SK-N-SH (cell line): ENCODE data around the gene CAD. TPM values are rescaled to one million over a fixed set of nuclear protein-coding genes. Genes with fewer than 3 reads are reported as not detected.

Experiments
- CTCF ChIA-PET: fragments of 300-600, 350-600 bp; formaldehyde crosslinking; extraction: SDS; loops from one replicate; lab custom pipeline; 2021; lab: Yijun Ruan, JAX
- POLR2A ChIA-PET: fragments of 350-600 bp; sonication (Branson Sonifier 250); formaldehyde crosslinking; extraction: SDS; loops from one replicate; lab custom pipeline; 2020; ENCODE audit warnings: antibody characterized with exemption, inconsistent platforms; lab: Yijun Ruan, JAX
- DNase-seq: peaks from one replicate; pipeline ENCODE4 v3.0.0; 2012
- H2AFZ ChIP-seq: fragments of 200-600 bp; sonication (generic); 2 replicates; pipeline ENCODE4 v1.8.1; 2016; ENCODE audit warnings: antibody characterized with exemption, mild to moderate bottlenecking, low read depth
- H3F3A ChIP-seq: fragments of 200-600 bp; sonication (generic); replicated peaks from 2 replicates; pipeline ENCODE3; 2016; ENCODE audit warnings: antibody characterized with exemption, mild to moderate bottlenecking; ENCODE audit not compliant: insufficient read depth
- H3K27ac ChIP-seq, 2 experiments: fragments of 200-500 bp in 1 of 2; fragments of 200-600 bp in 1 of 2; sonication (Bioruptor generic) in 1 of 2; sonication (generic), shearing (Covaris generic) in 1 of 2; 2 replicates each; pipeline versions ENCODE4 v1.5.1 to v1.6.1; 2014 to 2016; ENCODE audit warnings: low read depth in 2 of 2, inconsistent platforms in 1 of 2, low read length in 1 of 2, mild to moderate bottlenecking in 1 of 2, mixed read lengths in 1 of 2
- H3K27me3 ChIP-seq: fragments of 200-600 bp; sonication (generic), shearing (Covaris generic); 2 replicates; pipeline ENCODE4 v1.6.1; 2016; ENCODE audit warnings: mixed run types; ENCODE audit not compliant: insufficient read depth
- H3K36me3 ChIP-seq, 2 experiments: fragments of 200-500 bp in 1 of 2; fragments of 200-600 bp in 1 of 2; sonication (Bioruptor generic) in 1 of 2; sonication (generic) in 1 of 2; replicated peaks in 1 of 2; 2 replicates each; pipeline versions ENCODE3 to v1.5.1; 2014 to 2016; ENCODE audit warnings: low read length in 1 of 2, mild to moderate bottlenecking in 1 of 2; ENCODE audit not compliant: insufficient read depth in 2 of 2, control insufficient read depth in 1 of 2
- H3K4me1 ChIP-seq, 2 experiments: fragments of 200-500 bp in 1 of 2; fragments of 200-600 bp in 1 of 2; sonication (Bioruptor generic) in 1 of 2; sonication (generic), shearing (Covaris generic) in 1 of 2; 2 replicates each; pipeline versions ENCODE4 v1.5.1 to v1.6.1; 2014 to 2016; ENCODE audit warnings: low read depth in 1 of 2, low read length in 1 of 2, mixed run types in 1 of 2; ENCODE audit not compliant: insufficient read depth in 2 of 2, control insufficient read depth in 1 of 2
- H3K4me2 ChIP-seq: fragments of 200-600 bp; sonication (generic), shearing (Covaris generic); 2 replicates; pipeline ENCODE4 v1.6.1; 2017; ENCODE audit warnings: mixed run types
- H3K4me3 ChIP-seq, 2 experiments: fragments of 200-500 bp in 1 of 2; fragments of 200-600 bp in 1 of 2; sonication (Bioruptor generic) in 1 of 2; sonication (generic), shearing (Covaris generic) in 1 of 2; 2 replicates each; pipeline versions ENCODE4 v1.5.1 to v1.8.1; 2014 to 2016; ENCODE audit warnings: low read depth in 2 of 2, inconsistent platforms in 1 of 2, low read length in 1 of 2, mild to moderate bottlenecking in 1 of 2, mixed read lengths in 1 of 2, moderate library complexity in 1 of 2
- H3K79me2 ChIP-seq: fragments of 200-600 bp; sonication (generic); 2 replicates; pipeline ENCODE4 v1.8.1; 2017; ENCODE audit warnings: mild to moderate bottlenecking; ENCODE audit not compliant: insufficient read depth
- H3K9ac ChIP-seq: fragments of 200-600 bp; sonication (generic); 2 replicates; pipeline ENCODE4 v1.6.1; 2017; ENCODE audit warnings: mixed run types
- H3K9me2 ChIP-seq: fragments of 200-600 bp; sonication (generic); 2 replicates; pipeline ENCODE4 v1.6.1; 2017; ENCODE audit warnings: mixed run types
- H3K9me3 ChIP-seq: fragments of 200-600 bp; sonication (generic); 2 replicates; pipeline ENCODE4 v1.6.1; 2017; ENCODE audit warnings: mixed run types, mild to moderate bottlenecking, moderate library complexity
- H4K20me1 ChIP-seq: fragments of 200-600 bp; sonication (generic); 2 replicates; pipeline ENCODE4 v1.6.1; 2017; ENCODE audit warnings: mild to moderate bottlenecking, mixed run types; ENCODE audit not compliant: insufficient read depth
- FOSL2 ChIP-seq: IDR thresholded peaks from 2 replicates; pipeline ENCODE4 v1.4.0; 2012; ENCODE audit warnings: low read depth, mild to moderate bottlenecking, moderate library complexity, borderline replicate concordance
- MEF2A ChIP-seq: IDR thresholded peaks from 2 replicates; pipeline ENCODE4 v1.4.0; 2012; ENCODE audit warnings: low read depth, borderline replicate concordance
- MXI1 ChIP-seq: IDR thresholded peaks from 2 replicates; pipeline ENCODE4 v1.6.1; 2012; ENCODE audit warnings: mild to moderate bottlenecking, low read depth, low read length, improper control_type of control experiment
- SIN3A ChIP-seq: IDR thresholded peaks from 2 replicates; pipeline ENCODE4 v1.6.1; 2012; ENCODE audit warnings: low read depth, mild to moderate bottlenecking, low read length, moderate library complexity, borderline replicate concordance
- SMC3 ChIP-seq: IDR thresholded peaks from 2 replicates; pipeline ENCODE4 v1.6.1; 2012; ENCODE audit warnings: low read depth, low read length, improper control_type of control experiment
- TAF1 ChIP-seq: IDR thresholded peaks from 2 replicates; pipeline ENCODE4 v1.6.1; 2012; ENCODE audit warnings: low read depth, mild to moderate bottlenecking, low read length, moderate library complexity, borderline replicate concordance
- YY1 ChIP-seq: IDR thresholded peaks from 2 replicates; pipeline ENCODE4 v1.4.0; 2012; ENCODE audit warnings: low read depth, mild to moderate bottlenecking
- WGBS: methylation state at CpG from one replicate; pipeline ENCODE4 v1.1.6; 2017; ENCODE audit warnings: low lambda C conversion rate; 5-methylcytosine and 5-hydroxymethylcytosine counted together
- polyA plus RNA-seq, 3 experiments: library from polyadenylated mRNA; depleted of rRNA; stranded (reverse); fragments of >200 nt; gene quantifications; 2 replicates each; pipeline ENCODE4 v1.2.3, GENCODE V29; 2012
- TF ChIP-seq, protein P1 (sequence below): IDR thresholded peaks from 2 replicates; pipeline ENCODE4 v1.4.0; 2012; ENCODE audit warnings: low read depth
- TF ChIP-seq, protein P2 (sequence below): IDR thresholded peaks from 2 replicates; pipeline ENCODE4 v1.4.0; 2012; ENCODE audit warnings: low read depth, borderline replicate concordance
- TF ChIP-seq, protein P3 (sequence below): fragments of 200-600 bp; sonication (generic); IDR thresholded peaks from 2 replicates; pipeline ENCODE4 v1.6.1; 2017; ENCODE audit warnings: antibody characterized with exemption, mild to moderate bottlenecking, moderate library complexity
- TF ChIP-seq, protein P4 (sequence below): fragments of 150-350 bp; IDR thresholded peaks from 2 replicates; pipeline ENCODE4 v1.6.1; 2016; ENCODE audit warnings: mild to moderate bottlenecking, low read depth, low read length
- TF ChIP-seq, protein P5 (sequence below): IDR thresholded peaks from 2 replicates; pipeline ENCODE4 v1.4.0; 2012; ENCODE audit warnings: low read depth, borderline replicate concordance

Gene CAD
- polyA plus RNA-seq, 1 of the 3 experiments (the other 2 are of a cell fraction): 47.6 TPM

DNA sequence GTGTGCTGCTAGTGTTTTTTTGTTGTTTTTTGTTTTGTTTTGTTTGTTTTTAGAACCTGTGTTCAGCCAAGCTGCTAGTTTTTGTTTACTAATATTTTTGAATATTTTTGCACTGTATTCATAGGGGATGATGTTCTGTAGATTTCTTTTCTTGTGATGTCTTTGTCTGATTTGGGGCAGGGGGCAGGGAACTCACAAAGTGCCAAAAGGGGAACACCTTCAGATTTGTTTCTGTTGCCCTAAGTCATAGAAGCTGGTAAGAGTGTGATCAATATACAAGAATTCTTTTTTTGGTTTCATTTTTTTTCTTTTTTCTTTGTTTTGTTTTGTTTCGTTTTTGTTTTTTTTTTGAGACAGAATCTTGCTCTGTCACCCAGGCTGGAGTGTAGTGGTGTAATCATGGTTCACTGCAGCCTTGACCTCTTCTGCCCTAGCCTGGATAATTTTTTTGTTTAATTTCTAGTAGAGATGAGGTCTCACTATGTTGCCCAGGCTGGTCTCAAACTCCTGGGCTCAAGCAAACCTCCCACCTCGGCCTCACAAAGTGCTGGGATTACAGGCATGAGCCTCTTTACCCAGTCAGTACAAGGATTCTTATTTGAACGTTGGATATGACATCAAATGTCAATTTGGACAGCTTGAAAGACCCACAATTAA, 37.7 kb upstream of the CAD start:
- H3K9me2 ChIP-seq: no peaks in the 10 kb centered on the region
- no peaks in the 10 kb centered on the region for H3K9me3 ChIP-seq
- peaks cover 4% of the 10 kb centered on the region for H3F3A ChIP-seq
- CTCF ChIA-PET: interaction anchor here (1.8 to 4.0 kb wide), 2 partner anchors 10 to 12 kb away, joined by 9 to 24 read pairs; no protein-coding TSS in a partner anchor
- no peaks in the 10 kb centered on the region for H3K36me3 ChIP-seq
- POLR2A ChIA-PET: no interaction called here
- H3K4me2 ChIP-seq: peak overlapping the region; percentile 36; the same call in 1 of the 2 replicates
- H3K27ac ChIP-seq: peak overlapping the region in 1 of 2 experiments; percentile 80; a peak in 1 of 4 replicates
- H3K4me1 ChIP-seq: peaks cover 3 to 29% of the 10 kb centered on the region in 2 experiments; a peak in 3 of 4 replicates
- DNase-seq: no peak
- H3K9ac ChIP-seq: peak overlapping the region; percentile 20
- H3K27me3 ChIP-seq: no peaks in the 10 kb centered on the region
- TF ChIP-seq, protein P1, sequence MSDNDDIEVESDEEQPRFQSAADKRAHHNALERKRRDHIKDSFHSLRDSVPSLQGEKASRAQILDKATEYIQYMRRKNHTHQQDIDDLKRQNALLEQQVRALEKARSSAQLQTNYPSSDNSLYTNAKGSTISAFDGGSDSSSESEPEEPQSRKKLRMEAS: no peak
- TF ChIP-seq SIN3A: no peak
- TF ChIP-seq, protein P2, sequence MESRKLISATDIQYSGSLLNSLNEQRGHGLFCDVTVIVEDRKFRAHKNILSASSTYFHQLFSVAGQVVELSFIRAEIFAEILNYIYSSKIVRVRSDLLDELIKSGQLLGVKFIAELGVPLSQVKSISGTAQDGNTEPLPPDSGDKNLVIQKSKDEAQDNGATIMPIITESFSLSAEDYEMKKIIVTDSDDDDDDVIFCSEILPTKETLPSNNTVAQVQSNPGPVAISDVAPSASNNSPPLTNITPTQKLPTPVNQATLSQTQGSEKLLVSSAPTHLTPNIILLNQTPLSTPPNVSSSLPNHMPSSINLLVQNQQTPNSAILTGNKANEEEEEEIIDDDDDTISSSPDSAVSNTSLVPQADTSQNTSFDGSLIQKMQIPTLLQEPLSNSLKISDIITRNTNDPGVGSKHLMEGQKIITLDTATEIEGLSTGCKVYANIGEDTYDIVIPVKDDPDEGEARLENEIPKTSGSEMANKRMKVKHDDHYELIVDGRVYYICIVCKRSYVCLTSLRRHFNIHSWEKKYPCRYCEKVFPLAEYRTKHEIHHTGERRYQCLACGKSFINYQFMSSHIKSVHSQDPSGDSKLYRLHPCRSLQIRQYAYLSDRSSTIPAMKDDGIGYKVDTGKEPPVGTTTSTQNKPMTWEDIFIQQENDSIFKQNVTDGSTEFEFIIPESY: no peak
- H3K79me2 ChIP-seq: no peaks in the 10 kb centered on the region
- 34% methylated on average over 3 of the region's 3 CpGs for WGBS
- H4K20me1 ChIP-seq: no peaks in the 10 kb centered on the region
- H3K4me3 ChIP-seq: no peak overlapping the region
- H2AFZ ChIP-seq: no peak overlapping the region; the same call in 1 of the 2 replicates

DNA sequence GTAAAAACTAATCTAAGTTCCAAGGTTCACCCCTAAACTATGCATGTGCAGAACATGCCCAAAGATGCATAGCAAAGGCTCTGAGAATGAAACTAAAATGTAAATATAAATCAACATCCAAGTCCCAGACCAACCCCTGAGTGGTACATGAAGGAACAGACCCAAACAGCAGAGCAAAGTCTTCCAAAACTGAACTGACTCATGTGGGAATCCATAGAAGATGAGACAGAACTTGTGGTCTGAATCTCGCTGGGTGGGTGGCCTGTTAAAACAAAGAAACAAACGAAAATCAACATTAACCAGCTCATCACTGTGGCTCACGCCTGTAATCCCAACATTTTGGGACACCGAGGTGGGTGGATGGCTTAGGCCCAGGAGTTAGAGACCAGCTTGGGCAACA, 34.8 kb upstream of the CAD start:
- H3K4me2 ChIP-seq: peak overlapping the region; percentile 3; the same call in 1 of the 2 replicates
- H3K9me2 ChIP-seq: no peaks in the 10 kb centered on the region
- H3K9ac ChIP-seq: 0 out of 2 replicates have a peak overlapping the region, but pooled peaks have one; percentile 2
- peaks cover 3 to 39% of the 10 kb centered on the region in 2 experiments; a peak in 3 of 4 replicates for H3K4me1 ChIP-seq
- peak overlapping the region in 1 of 2 experiments; percentile 80; a peak in 2 of 4 replicates for H3K27ac ChIP-seq
- WGBS: 53% methylated on average over 4 of the region's 4 CpGs
- no peaks in the 10 kb centered on the region for H4K20me1 ChIP-seq
- POLR2A ChIA-PET: no interaction called here
- CTCF ChIA-PET: interaction anchor here (0.9 to 7.0 kb wide), 4 partner anchors 9 to 101 kb away, joined by 3 to 57 read pairs (median 8); no protein-coding TSS in a partner anchor
- DNase-seq: no peak
- TF ChIP-seq SMC3 (no peak), MEF2A (no peak), TAF1 (no peak), FOSL2 (no peak), YY1 (no peak), MXI1 (no peak)
- TF ChIP-seq, protein P3, sequence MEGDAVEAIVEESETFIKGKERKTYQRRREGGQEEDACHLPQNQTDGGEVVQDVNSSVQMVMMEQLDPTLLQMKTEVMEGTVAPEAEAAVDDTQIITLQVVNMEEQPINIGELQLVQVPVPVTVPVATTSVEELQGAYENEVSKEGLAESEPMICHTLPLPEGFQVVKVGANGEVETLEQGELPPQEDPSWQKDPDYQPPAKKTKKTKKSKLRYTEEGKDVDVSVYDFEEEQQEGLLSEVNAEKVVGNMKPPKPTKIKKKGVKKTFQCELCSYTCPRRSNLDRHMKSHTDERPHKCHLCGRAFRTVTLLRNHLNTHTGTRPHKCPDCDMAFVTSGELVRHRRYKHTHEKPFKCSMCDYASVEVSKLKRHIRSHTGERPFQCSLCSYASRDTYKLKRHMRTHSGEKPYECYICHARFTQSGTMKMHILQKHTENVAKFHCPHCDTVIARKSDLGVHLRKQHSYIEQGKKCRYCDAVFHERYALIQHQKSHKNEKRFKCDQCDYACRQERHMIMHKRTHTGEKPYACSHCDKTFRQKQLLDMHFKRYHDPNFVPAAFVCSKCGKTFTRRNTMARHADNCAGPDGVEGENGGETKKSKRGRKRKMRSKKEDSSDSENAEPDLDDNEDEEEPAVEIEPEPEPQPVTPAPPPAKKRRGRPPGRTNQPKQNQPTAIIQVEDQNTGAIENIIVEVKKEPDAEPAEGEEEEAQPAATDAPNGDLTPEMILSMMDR: no peak
- TF ChIP-seq, protein P4, sequence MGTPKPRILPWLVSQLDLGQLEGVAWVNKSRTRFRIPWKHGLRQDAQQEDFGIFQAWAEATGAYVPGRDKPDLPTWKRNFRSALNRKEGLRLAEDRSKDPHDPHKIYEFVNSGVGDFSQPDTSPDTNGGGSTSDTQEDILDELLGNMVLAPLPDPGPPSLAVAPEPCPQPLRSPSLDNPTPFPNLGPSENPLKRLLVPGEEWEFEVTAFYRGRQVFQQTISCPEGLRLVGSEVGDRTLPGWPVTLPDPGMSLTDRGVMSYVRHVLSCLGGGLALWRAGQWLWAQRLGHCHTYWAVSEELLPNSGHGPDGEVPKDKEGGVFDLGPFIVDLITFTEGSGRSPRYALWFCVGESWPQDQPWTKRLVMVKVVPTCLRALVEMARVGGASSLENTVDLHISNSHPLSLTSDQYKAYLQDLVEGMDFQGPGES: no peak
- TF ChIP-seq, protein P5, sequence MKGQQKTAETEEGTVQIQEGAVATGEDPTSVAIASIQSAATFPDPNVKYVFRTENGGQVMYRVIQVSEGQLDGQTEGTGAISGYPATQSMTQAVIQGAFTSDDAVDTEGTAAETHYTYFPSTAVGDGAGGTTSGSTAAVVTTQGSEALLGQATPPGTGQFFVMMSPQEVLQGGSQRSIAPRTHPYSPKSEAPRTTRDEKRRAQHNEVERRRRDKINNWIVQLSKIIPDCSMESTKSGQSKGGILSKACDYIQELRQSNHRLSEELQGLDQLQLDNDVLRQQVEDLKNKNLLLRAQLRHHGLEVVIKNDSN: no peak
- peaks cover 13% of the 10 kb centered on the region for H3F3A ChIP-seq
- no peaks in the 10 kb centered on the region for H3K36me3 ChIP-seq
- no peak overlapping the region for H3K4me3 ChIP-seq
- no peaks in the 10 kb centered on the region for H3K27me3 ChIP-seq
- no peaks in the 10 kb centered on the region for H3K79me2 ChIP-seq
- H2AFZ ChIP-seq: peak overlapping the region; percentile 47
- H3K9me3 ChIP-seq: no peaks in the 10 kb centered on the region
